ENCODE measurements around the gene TAX1BP1. TPM values are rescaled to one million over a fixed set of nuclear protein-coding genes. Genes with fewer than 3 reads are reported as not detected.
"Not testable (repeated sequence)": the region's sequence is repeated elsewhere in the genome, so short reads cannot be mapped to it uniquely, and the experiment has no call there.

Gene TAX1BP1
- polyA plus RNA-seq, 3 donors = 99.8 to 118 (median 116) TPM

GRCh38 chr7:27839099-27839498 lies 99.1 kb downstream of the TAX1BP1 start:
- no peak for DNase-seq

- no peak for DNase-seq
Measured at GRCh38 chr7:27840313-27840712, 100.4 kb downstream of the TAX1BP1 start.

DNA sequence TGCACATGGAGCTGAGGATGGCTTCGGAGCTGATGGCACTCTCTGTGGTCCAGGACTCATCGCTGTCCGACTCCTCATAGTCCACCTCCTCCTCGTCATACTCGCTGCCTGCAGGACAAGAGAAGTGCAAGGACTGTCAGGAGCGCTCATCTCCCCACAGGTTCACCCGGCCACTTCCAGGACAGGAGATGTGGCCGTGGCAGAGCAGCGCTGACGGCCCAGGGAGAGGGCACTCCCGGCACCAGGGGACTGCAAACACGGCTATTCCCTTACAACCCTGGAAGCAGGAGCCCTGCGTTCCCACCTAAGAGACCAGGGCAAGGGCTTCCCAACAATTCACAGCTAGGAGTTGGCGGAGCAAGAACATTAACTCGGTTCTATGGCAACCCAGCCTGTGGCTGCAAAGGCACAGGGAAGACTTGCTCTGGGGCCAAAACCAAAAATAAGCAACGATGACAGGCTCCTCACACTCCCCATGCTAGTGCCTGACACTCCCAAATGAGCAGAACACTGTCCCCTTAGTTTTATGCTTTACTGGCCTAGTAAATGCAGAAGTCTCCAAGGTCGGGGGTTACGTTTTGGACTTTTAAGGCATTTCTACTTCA lies 100.9 kb downstream of the TAX1BP1 start:
- DNase-seq = no peak

DNA sequence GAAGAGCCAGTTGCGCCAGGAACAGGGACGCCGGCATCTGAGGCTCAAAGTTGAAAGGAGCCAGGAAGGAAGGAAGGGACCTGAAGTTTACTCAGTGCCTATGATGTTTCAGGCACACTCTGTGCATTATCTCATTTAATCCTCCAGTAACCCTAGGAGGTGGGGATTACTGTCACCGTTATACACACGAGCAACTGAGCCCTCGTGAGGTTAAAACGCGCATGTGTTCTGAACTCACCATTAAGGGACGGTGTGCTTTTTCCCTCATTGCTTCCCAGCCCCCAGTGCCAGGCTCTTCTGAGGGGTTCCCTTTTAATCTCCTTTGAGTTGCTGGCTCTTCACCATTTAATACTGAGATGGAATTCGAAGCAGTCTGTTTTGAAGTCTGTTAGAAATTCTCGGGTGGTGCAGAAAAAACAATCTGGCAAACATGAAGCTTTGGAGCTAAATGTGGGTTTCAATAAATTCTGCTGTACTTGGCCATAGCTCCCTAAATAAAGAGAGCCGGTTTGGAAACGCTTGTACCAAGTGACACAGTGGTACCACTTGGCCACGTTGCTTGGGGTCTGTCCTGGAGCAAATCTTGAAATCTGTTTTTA lies 102.2 kb downstream of the TAX1BP1 start:
- DNase-seq = no peak

DNA sequence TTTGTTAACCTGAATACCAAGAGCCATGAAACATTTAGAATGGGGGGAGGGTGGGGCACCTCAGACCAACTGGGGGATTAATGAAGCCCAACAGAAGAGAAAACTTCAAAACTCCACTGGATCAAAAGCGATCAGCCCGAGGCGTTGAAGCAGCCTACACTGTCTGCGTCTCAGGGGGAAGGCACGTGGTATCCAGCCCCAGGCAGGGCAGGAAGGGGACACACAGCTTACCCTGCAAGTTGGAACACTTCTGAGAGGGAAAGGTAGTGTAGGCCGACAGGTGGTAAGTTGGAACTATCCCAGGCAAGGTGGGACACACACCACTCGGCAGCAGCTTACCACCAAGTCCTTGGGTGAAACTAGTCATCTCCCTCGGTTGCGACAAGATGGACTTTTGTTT lies 102.9 kb downstream of the TAX1BP1 start:
- DNase-seq = no peak

GRCh38 chr7:27843584-27844305 lies 103.8 kb downstream of the TAX1BP1 start:
- no peak for DNase-seq

- no peak for DNase-seq
Measured at GRCh38 chr7:27846388-27846787, 106.4 kb downstream of the TAX1BP1 start.

- no peak for DNase-seq
Measured at GRCh38 chr7:27850531-27850930, 110.6 kb downstream of the TAX1BP1 start.

DNA sequence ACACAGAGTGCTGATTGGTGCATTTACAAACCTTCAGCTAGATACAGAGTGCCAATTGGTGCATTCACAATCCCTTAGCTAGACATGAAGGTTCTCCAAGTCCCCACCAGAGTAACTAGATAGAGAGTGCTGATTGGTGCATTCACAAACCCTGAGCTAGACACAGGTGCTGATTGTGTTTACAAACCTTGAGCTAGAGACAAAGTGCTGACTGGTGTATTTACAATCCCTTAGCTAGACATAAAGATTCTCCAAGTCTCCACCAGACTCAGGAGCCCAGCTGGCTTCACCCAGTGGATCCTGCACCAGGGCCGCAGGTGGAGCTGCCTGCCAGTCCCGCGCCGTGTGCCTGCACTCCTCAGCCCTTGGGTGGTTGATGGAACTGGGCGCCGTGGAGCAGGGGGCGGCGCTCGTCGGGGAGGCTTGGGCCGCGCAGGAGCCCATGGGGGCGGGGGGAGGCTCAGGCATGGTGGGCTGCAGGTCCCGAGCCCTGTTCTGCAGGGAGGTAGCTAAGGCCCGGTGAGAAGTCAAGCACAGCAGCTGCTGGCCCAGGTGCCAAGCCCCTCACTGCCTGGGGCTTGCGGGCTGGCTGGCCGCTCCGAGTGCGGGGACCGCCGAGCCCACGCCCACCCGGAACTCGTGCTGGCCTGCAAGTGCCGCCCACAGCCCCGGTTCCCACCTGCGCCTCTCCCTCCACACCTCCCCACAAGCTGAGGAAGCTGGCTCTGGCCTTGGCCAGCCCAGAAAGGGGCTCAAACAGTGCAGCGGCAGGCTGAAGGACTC lies 116.9 kb downstream of the TAX1BP1 start:
- DNase-seq = not testable (repeated sequence)

DNA sequence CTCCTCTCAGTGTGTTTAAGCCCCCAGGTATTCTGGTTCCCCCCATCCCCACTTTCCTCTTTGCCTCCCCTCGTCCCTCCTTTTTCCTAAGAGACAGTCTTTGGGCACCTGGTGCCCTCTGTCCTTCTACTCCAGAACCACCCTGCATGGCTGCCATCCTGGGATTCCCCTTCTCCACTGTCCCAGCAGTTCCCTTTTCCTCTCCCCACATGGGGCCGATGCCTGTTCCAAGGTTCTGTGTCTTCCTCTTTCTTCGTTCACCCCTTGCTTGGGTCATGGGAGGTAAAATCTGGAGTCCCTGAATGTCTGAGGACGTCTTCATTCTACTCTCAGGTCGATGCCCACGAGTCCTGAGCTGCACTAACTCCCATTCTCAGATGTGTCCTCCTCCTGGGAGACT lies 120.8 kb downstream of the TAX1BP1 start:
- DNase-seq = no peak

- no peak for DNase-seq
Measured at GRCh38 chr7:27861747-27862146, 121.8 kb downstream of the TAX1BP1 start.

DNA sequence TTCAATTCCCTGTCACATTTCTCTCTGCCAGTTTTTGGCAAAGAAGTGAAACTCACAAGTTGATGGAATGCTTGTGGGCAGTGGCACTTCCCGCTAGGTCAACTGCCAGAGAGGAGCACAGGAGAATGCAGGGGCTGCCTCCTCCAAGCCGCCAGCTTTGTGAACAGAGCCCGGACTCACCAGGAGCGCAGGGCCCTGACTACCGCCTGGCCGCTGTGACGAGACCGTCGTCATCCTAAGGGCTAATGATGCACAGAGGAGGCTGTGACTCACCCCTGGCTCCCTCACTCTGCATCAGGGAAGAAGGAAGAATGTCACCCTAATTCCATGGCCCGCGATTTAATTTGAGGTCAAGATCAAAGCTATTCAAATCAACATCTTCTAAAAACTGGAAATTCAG lies 123.9 kb downstream of the TAX1BP1 start:
- DNase-seq = no peak

DNA sequence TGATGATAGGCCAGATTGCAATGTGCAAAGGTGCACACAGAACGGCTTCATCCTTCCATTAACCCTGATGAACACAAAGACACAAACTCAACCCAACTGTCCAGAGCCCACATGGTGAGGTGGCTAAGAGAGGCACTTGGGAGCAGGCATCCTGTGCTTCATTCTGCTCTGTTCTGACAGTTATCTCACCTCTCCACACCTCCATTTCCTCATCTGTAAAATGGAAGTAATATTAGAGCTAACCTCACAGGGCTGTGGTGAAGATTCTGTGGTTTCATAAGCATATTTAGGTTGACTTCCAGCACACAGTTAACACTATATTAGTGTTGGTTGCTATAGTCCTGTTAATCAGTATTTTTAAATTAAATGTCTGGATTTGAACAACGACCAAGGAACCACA lies 126.3 kb downstream of the TAX1BP1 start:
- DNase-seq = no peak

DNA sequence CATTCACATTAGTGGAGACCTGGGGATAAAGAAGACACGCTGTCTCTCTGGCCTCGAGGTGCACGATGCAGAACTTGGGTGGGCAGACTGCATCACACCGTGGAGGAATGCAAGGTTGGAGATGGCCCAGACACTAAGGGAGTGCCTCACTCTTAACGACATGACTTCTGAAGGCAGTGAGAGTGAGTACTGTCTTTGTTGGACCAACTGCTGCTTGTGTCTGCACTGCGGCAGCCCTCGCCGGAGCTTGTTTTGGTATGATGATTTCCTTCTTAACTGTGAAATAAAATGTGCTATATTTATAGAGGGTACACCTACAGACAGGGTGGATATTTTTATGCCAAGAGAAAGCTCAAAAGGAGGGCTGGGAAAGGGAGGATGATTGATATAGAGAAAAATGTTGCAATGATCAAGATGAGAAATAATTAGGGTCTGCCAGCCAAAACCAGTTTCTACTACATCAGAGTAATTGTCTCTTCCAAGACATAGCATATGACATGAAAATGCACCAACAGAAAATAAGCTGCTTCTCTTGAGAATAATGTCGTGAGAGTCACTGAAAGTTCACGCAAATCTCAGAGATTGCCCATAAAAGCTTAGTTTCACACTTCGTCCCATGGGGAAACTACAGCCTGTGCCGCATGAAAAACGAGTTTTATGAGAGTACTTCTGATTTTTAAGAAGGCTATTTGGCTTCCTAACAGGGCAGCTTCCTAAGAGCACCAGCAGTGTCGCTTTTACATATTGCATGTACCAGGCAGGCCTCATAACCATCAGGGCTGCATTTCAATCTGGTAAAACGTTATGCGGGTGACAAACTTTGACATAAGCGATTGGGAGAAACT lies 127.1 kb downstream of the TAX1BP1 start:
- no peak for DNase-seq

- DNase-seq = no peak
Measured at GRCh38 chr7:27868131-27868550, 128.2 kb downstream of the TAX1BP1 start.

DNA sequence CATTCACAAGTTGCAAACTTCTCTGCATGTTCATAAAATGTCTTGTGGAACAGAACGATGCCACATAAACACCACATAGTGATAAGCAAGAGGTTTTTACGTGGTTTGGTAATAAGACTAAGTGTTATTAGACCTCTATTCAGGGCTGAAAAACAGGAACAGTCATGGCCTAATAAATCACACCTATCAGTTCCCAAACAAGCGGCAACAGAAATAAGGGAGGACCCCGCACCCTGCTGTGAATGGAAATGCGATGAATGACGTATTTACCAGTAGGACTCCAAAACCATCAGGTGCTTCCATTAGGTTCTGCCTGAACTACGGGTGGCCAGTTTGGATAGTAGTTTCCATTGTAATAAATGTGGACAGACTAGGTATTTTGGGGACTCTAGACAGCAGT lies 129.1 kb downstream of the TAX1BP1 start:
- no peak for DNase-seq

DNA sequence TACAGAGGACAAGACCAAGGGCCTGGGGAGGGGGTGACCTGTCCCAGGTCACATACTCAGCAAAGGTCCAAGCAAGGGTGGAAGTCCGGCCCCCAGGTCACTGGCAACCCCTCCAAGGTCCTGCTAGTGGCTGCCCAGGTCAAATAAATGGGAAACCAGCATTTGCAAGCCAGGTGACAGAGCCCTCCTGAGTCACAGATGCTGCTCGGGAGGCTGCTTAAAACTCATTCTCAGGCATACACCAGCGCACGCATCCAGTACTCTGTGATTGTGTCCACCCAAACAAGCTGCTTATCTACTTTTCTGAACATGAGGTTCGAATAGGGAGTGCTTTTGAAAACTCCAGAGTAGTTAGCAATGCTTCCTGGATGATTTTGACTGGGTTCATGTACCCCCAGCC lies 130.6 kb downstream of the TAX1BP1 start:
- DNase-seq = no peak

DNA sequence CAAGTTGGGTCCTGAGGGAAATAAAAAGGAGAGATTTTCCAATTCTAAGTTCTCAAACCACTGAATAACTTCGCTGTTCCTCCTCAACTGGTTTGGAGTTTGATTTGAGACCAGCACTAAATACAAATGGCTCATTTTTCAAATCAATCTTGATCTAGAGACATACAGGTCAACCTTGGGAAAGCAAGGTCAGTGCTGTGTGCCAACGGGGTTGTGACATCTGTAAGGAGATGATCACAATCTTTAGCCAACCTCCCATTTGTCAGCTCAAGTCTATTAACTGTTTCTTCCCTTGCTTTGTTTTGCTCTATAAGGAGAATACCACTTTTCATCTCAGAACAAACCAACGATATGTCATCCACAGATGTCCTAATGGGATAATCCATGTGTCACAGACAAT lies 131.1 kb downstream of the TAX1BP1 start:
- DNase-seq = no peak

GRCh38 chr7:27871866-27872265 lies 131.9 kb downstream of the TAX1BP1 start:
- no peak for DNase-seq

DNA sequence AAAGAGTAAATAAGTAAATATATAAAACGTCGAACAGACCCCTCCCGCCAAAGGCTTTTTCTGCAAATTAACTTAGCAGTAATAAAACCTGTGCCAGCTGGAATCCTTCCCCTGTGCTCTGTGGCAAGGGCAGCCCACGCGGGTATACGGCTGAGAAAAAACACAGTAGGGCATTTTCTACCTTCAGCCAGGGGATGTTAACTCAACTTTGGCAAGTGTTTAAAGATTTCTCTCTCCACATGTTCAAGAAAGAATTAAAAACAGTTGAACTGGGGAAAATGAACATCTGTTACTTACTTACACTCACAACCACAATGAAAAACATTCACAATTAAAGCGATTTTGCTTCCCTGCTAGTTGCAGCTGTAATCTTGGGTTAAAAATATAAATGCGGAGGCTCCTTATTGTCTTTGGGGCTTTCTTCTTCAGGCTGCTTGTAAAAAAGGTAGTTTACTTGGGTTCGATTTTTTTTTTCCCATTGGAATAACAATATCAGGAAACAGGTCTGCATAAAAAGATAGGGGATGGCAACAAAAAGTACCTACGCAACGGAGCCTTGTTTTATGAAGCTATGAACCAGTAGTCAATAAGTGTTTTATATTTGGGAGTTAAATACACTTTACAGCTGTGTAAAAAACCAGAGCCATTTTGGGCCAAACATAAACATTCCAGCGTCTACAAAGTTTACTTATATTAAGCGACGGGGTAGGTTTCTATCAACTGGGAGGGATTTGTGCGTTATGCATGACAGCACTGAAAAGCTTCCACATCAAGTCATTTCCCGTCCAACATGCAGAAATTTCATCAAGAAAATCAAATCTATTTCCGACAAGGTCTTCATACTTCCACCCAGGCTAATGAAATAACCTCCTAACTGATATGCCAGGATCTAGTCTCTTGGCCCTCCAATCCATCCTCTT lies 132.7 kb downstream of the TAX1BP1 start:
- no peak for DNase-seq
